ENCODE data around the gene TBL1X. TPM values are rescaled to one million over a fixed set of nuclear protein-coding genes. Genes with fewer than 3 reads are reported as not detected.

Gene TBL1X
- total and polyA plus RNA-seq, 2 donors (not counting 3 experiments of a cell fraction or from before 2014, with no cell fraction given): 8.7 to 25.3 TPM

GRCh38 chrX:9647431-9647830 is 182.6 kb downstream of the TBL1X start:
- H3K9me1 ChIP-seq (replicated peaks; ENCODE audit: control insufficient read depth, extremely low read depth, insufficient read depth, low read length): no peaks in the 10 kb centered on the region
- BruUV-seq (replicated peaks): no TSS peak
- no peaks in the 10 kb centered on the region for H3K9me3 ChIP-seq (replicated peaks; ENCODE audit: control insufficient read depth, insufficient read depth, low read length)
- POLR2A ChIA-PET: no interaction called here
- no peak overlapping the region for H3K4me3 ChIP-seq (replicated peaks in 1 of 3; ENCODE audit: insufficient read depth in 1 of 3, low read depth in 1 of 3, low read length in 3 of 3)
- DNase-seq (ENCODE audit: low read depth, low spot score) (no peak), FAIRE-seq (no peak)
- no peak for TF ChIP-seq POLR2AphosphoS5 (IDR thresholded peaks at IDR 0.05; ENCODE audit: insufficient read depth, low read depth, low read length)
- TF ChIP-seq JUN (IDR thresholded peaks at IDR 0.05; ENCODE audit: borderline replicate concordance, insufficient read depth, insufficient read length, low read depth): no peak
- no peak for TF ChIP-seq MYC (IDR thresholded peaks at IDR 0.05; ENCODE audit: low read depth, low read length)
- no peak for TF ChIP-seq POLR2A (IDR thresholded peaks at IDR 0.05; ENCODE audit: low read depth, low read length)
- TF ChIP-seq CTCF (IDR thresholded peaks at IDR 0.05; ENCODE audit: extremely low read depth in 1 of 2, insufficient read depth in 1 of 2, low read depth in 1 of 2, low read length in 2 of 2): no peak
- TF ChIP-seq FOS (IDR thresholded peaks at IDR 0.05; ENCODE audit: borderline replicate concordance, insufficient read depth, low read length): no peak
- no peak for TF ChIP-seq EZH2 (IDR thresholded peaks at IDR 0.05; ENCODE audit: borderline replicate concordance, low read depth, low read length, severe bottlenecking)
- TF ChIP-seq GATA2 (IDR thresholded peaks at IDR 0.05; ENCODE audit: insufficient read depth, insufficient read length, low read depth, low read length): no peak
- peaks cover 3% of the 10 kb centered on the region for H3K4me1 ChIP-seq (ENCODE audit: control insufficient read depth, extremely low read depth, insufficient read depth, low read length)
- H3K36me3 ChIP-seq (ENCODE audit: control insufficient read depth in 2 of 2, extremely low read depth in 1 of 2, insufficient read depth in 2 of 2, low read length in 2 of 2): no peaks in the 10 kb centered on the region
- H3K79me2 ChIP-seq (ENCODE audit: control insufficient read depth, insufficient read depth, low read length): no peaks in the 10 kb centered on the region
- intact Hi-C loops (cut with micrococcal nuclease) (no loop called here), dilution Hi-C loops (cut with MboI; ENCODE audit: extremely low pct_ligation_motif_present, low sequenced_read_pairs) (no loop called here)
- H4K20me1 ChIP-seq (replicated peaks; ENCODE audit: control insufficient read depth, extremely low read depth, insufficient read depth, low read length): no peaks in the 10 kb centered on the region
- CTCF ChIA-PET: interaction anchor here (1.1 kb wide), 1 partner anchor 676 kb away, joined by 3 read pairs; no protein-coding TSS in a partner anchor
- H3K27ac ChIP-seq (ENCODE audit: insufficient read depth, low read depth, low read length): no peak overlapping the region
- no peak overlapping the region for H3K4me2 ChIP-seq (ENCODE audit: insufficient read depth, low read length)
- no peaks in the 10 kb centered on the region for H3K27me3 ChIP-seq (ENCODE audit: control insufficient read depth in 2 of 2, insufficient read depth in 2 of 2, low read length in 2 of 2)
- no peak overlapping the region for H3K9ac ChIP-seq (replicated peaks; ENCODE audit: extremely low read depth, insufficient read depth, low read length)
- H2AFZ ChIP-seq (ENCODE audit: low read depth, low read length): no peak overlapping the region

Measured in endothelial cell of umbilical vein (primary cell).